Gastrocnemius medialis (tissue), 4 donors: ENCODE measurements around the gene SELENOI. TPM values are rescaled to one million over a fixed set of nuclear protein-coding genes. Genes with fewer than 3 reads are reported as not detected.

Source experiments
- ATAC-seq, 2 donors: fragments of 150-250 bp; one replicate each; pipeline ENCODE4 v1.9.1; 2016
- DNase-seq, 2 donors: peaks; one replicate each; pipeline ENCODE4 v3.0.0-alpha.2; 2019
- H3K27ac ChIP-seq, 4 donors: fragments of 200-600 bp; sonication (generic); 1 replicate in 1 of 4; 2 replicates in 3 of 4; pipeline ENCODE4 v1.5.1; 2016 to 2018; ENCODE audit warnings: mild to moderate bottlenecking in 2 of 4, moderate library complexity in 1 of 4
- H3K27me3 ChIP-seq, 3 donors: fragments of 200-600 bp; sonication (generic) in 2 of 3; 1 replicate in 1 of 3; 2 replicates in 2 of 3; pipeline versions ENCODE4 v1.5.1 to v1.6.0; 2016 to 2019; ENCODE audit warnings: mild to moderate bottlenecking in 1 of 3, moderate library complexity in 1 of 3
- H3K36me3 ChIP-seq, 2 donors: fragments of 200-600 bp; sonication (generic) in 1 of 2; one replicate each; pipeline ENCODE4 v1.5.1; 2017 to 2018
- H3K4me1 ChIP-seq, 2 donors: fragments of 200-600 bp; sonication (generic) in 1 of 2; one replicate each; pipeline ENCODE4 v1.5.1; 2016 to 2017; ENCODE audit warnings: mild to moderate bottlenecking in 2 of 2
- H3K4me3 ChIP-seq, 4 donors: fragments of 200-600 bp; sonication (generic) in 3 of 4; 1 replicate in 1 of 4; 2 replicates in 3 of 4; pipeline ENCODE4 v1.5.1; 2016 to 2019; ENCODE audit warnings: mild to moderate bottlenecking in 2 of 4
- H3K9me3 ChIP-seq, 3 donors: fragments of 200-600 bp; sonication (generic) in 2 of 3; 1 replicate in 1 of 3; 2 replicates in 2 of 3; pipeline ENCODE4 v1.5.1; 2016 to 2019
- POLR2A ChIP-seq, 2 donors: fragments of 450-650 bp; IDR thresholded peaks; one replicate each; pipeline ENCODE4 v1.6.1; 2017; ENCODE audit warnings: antibody characterized with exemption in 2 of 2, mild to moderate bottlenecking in 2 of 2, moderate library complexity in 2 of 2
- in situ Hi-C, 4 donors: fragments of 200-750 bp; cut with MboI; loops; one replicate each; pipeline versions ENCODE4 v1.15.0 to v1.8.0; 2017; ENCODE audit warnings: low sequenced_read_pairs in 4 of 4
- intact Hi-C: fragments of 100-400 bp; cut with DNase I; formaldehyde crosslinking; loops from one replicate; pipeline ENCODE4 v1.15.1; 2023; ENCODE audit warnings: low total_unique reads
- total RNA-seq, 4 donors: library from RNA; depleted of rRNA; stranded (reverse); fragments of >200 nt; gene quantifications; one replicate each; pipeline versions ENCODE4 v1.1.0 to v1.2.3, GENCODE V29; 2016
- TF ChIP-seq, protein P1 (sequence below), 5 experiments: fragments of 450-650 bp in 3 of 5; fragments of 200-600 bp in 2 of 5; sonication (generic) in 2 of 5; IDR thresholded peaks in 4 of 5; conservative IDR thresholded peaks in 1 of 5; 1 replicate in 4 of 5; 2 replicates in 1 of 5; pipeline ENCODE4 v1.5.1; 2016 to 2019; ENCODE audit warnings: antibody characterized with exemption in 5 of 5, mild to moderate bottlenecking in 3 of 5, moderate library complexity in 3 of 5

The SELENOI gene
- total RNA-seq, 4 donors from 2014 or later: 8.5 to 30.6 (median 17.0) TPM

DNA sequence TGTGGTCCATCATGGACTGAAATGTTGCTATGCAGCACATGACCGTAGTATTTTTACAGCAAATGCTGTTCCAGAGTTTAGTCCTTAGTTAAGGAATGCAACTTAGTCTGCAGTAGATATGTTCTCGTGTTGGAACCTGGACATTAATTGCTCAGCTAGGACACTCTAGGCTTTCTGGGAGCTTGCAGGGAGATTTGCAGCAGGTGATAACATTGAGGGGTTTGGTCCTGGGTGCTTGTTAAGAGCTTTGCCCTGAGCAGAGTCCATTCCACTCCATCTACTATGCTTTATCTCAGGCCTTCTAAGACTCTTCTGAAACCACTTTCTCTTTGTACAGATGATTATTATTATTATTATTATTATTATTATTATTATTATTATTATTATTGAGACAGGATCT lies 82.9 kb downstream of the SELENOI start:
- in situ Hi-C loops (no loop called here), intact Hi-C loops (no loop called here)
- no peaks in the 10 kb centered on the region for H3K4me1 ChIP-seq
- DNase-seq: no peak
- H3K27ac ChIP-seq: no peak overlapping the region
- H3K27me3 ChIP-seq: no peaks in the 10 kb centered on the region
- TF ChIP-seq, protein P1, sequence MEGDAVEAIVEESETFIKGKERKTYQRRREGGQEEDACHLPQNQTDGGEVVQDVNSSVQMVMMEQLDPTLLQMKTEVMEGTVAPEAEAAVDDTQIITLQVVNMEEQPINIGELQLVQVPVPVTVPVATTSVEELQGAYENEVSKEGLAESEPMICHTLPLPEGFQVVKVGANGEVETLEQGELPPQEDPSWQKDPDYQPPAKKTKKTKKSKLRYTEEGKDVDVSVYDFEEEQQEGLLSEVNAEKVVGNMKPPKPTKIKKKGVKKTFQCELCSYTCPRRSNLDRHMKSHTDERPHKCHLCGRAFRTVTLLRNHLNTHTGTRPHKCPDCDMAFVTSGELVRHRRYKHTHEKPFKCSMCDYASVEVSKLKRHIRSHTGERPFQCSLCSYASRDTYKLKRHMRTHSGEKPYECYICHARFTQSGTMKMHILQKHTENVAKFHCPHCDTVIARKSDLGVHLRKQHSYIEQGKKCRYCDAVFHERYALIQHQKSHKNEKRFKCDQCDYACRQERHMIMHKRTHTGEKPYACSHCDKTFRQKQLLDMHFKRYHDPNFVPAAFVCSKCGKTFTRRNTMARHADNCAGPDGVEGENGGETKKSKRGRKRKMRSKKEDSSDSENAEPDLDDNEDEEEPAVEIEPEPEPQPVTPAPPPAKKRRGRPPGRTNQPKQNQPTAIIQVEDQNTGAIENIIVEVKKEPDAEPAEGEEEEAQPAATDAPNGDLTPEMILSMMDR (IDR thresholded peaks at IDR 0.05 in 4 of 5, conservative IDR thresholded peaks at IDR 0.05 in 1 of 5): no peak
- TF ChIP-seq POLR2A (IDR thresholded peaks at IDR 0.05): no peak
- no peaks in the 10 kb centered on the region for H3K36me3 ChIP-seq
- no peak overlapping the region for H3K4me3 ChIP-seq
- ATAC-seq: no peak
- H3K9me3 ChIP-seq: no peaks in the 10 kb centered on the region

DNA sequence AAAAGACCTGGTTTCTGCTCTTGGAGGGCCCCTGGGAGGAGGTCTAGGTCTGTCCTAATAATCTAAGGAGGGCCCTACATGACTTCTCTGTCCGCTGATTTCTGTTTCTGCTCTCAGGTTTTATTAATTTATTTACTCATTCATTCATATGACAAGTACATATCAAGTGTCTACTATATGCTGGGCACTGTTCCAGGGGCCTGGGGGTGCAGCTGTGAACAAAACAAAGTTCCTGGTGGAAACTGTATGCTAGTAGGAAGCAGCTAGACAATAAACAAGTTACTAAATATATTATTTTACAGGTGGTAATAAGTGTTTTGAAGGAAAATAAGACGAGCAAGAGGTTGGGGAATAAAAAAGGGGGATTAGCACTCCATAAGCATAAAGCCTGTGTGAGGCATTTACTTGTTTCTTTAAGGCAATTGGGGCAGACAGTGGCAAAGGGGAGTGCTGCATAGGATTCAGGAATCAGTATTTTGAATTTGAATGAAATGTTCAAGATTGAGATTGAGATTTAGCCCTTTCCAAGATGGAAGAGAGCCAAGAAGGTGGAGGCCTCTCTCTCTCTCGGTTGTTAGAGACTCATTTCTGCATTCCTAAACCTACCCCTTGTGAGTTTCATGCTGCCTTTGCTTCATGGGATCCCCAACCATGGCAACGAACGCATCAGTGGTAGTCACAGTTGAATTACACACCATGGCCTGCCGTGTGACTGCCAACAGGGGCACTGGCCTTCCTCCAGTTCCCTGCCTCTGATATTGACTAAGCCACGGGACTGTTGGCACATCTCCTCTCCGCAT lies 84.0 kb downstream of the SELENOI start:
- H3K27me3 ChIP-seq: no peaks in the 10 kb centered on the region
- intact Hi-C loops (no loop called here), in situ Hi-C loops (no loop called here)
- H3K36me3 ChIP-seq: no peaks in the 10 kb centered on the region
- no peak for TF ChIP-seq POLR2A (IDR thresholded peaks at IDR 0.05)
- TF ChIP-seq, protein P1 (IDR thresholded peaks at IDR 0.05 in 4 of 5, conservative IDR thresholded peaks at IDR 0.05 in 1 of 5): no peak
- no peak overlapping the region for H3K4me3 ChIP-seq
- peak in 1 of 2 donors; percentile 17 for DNase-seq
- no peak overlapping the region for H3K27ac ChIP-seq
- no peaks in the 10 kb centered on the region for H3K9me3 ChIP-seq
- no peaks in the 10 kb centered on the region for H3K4me1 ChIP-seq
- ATAC-seq: peak in 1 of 2 donors; percentile 54

DNA sequence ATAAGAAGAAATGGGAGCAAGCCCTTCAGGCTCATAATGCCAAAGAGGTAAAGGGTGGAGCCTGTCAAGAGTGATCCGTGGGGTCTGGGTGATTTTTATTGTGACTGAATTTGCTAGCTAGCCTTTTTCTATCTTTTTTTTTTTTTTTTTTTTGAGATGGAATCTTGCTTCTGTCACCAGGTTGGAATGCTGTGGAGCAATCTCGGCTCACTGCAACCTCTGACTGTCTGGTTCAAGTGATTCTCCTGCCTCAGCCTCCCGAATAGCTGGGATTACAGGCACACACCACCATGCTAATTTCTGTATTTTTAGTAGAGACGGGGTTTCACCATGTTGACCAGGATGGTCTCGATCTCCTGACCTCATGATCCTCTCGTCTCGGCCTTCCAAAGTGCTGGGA lies 84.9 kb downstream of the SELENOI start:
- Histone ChIP-seq H3K9me3 (no peaks in the 10 kb centered on the region), H3K4me1 (no peaks in the 10 kb centered on the region), H3K27me3 (no peaks in the 10 kb centered on the region), H3K27ac (no peak overlapping the region), H3K4me3 (no peak overlapping the region), H3K36me3 (no peaks in the 10 kb centered on the region)
- in situ Hi-C loops (no loop called here), intact Hi-C loops (no loop called here)
- no peak for ATAC-seq
- no peak for TF ChIP-seq POLR2A (IDR thresholded peaks at IDR 0.05)
- DNase-seq: no peak

DNA sequence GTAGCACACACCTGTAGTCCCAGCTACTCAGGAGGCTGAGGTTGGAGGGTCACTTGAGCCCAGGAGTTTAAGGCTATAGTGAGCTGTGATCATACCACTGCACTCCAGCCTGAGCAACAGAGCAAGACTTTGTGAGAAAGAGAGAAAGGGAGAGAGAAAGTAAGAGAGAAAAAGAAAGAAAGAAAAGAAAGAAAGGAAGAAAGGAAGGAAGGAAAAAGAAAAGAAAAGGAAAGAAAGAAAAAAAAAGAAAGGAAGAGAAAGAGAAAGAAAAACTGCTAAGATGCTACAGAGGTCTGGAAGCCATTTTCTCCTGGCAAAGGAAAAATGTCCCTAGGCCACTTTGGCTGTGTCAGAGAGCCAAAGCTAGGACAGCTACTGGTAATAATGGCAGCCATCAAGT lies 86.4 kb downstream of the SELENOI start:
- Histone ChIP-seq H3K27me3 (no peaks in the 10 kb centered on the region), H3K36me3 (no peaks in the 10 kb centered on the region), H3K4me3 (no peak overlapping the region), H3K9me3 (no peaks in the 10 kb centered on the region), H3K4me1 (no peaks in the 10 kb centered on the region), H3K27ac (no peak overlapping the region)
- ATAC-seq: no peak
- in situ Hi-C loops: no loop called here
- DNase-seq: no peak
- no peak for TF ChIP-seq POLR2A (IDR thresholded peaks at IDR 0.05)
- TF ChIP-seq, protein P1 (IDR thresholded peaks at IDR 0.05 in 4 of 5, conservative IDR thresholded peaks at IDR 0.05 in 1 of 5): no peak
- intact Hi-C loops: no loop called here

DNA sequence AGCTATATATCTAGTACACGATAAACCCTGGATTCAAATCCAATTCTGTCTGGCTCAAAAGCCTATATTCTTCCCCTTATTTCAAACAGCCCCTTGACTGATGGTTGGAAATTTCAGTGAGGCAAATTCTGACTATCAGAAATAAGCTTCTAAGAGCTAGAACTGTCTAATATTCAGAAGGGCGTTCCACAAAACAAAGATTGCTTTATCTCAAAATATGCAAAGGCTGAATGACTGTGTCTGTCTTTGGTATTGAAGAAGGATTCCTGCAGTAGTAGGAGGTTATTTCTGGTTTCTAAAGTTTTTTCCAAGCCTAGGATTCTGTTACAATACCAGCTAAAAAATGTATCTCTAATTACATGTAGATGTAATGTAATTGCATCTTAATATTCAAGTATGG lies 86.9 kb downstream of the SELENOI start:
- DNase-seq: no peak
- in situ Hi-C loops: no loop called here
- ATAC-seq: no peak
- no peak overlapping the region for H3K27ac ChIP-seq
- H3K4me3 ChIP-seq: no peak overlapping the region
- H3K9me3 ChIP-seq: no peaks in the 10 kb centered on the region
- intact Hi-C loops: no loop called here
- no peaks in the 10 kb centered on the region for H3K36me3 ChIP-seq
- H3K4me1 ChIP-seq: no peaks in the 10 kb centered on the region
- TF ChIP-seq, protein P1 (IDR thresholded peaks at IDR 0.05 in 4 of 5, conservative IDR thresholded peaks at IDR 0.05 in 1 of 5): no peak
- no peak for TF ChIP-seq POLR2A (IDR thresholded peaks at IDR 0.05)
- no peaks in the 10 kb centered on the region for H3K27me3 ChIP-seq
